ENCODE results near the gene ETAA1. TPM values are rescaled to one million over a fixed set of nuclear protein-coding genes. Genes with fewer than 3 reads are reported as not detected.

ETAA1 gene
- total RNA-seq, 1 donor from 2014 or later = 15.5 TPM

GRCh38 chr2:67436221-67436620 is 39.1 kb downstream of the ETAA1 start:
- DNase-seq (ENCODE audit: extremely low read depth, low read depth, low spot score) = no peak

- DNase-seq (ENCODE audit: extremely low read depth, low read depth, low spot score) = no peak
These were observed 40.0 kb downstream of the ETAA1 start for GRCh38 chr2:67437114-67437513.

DNA sequence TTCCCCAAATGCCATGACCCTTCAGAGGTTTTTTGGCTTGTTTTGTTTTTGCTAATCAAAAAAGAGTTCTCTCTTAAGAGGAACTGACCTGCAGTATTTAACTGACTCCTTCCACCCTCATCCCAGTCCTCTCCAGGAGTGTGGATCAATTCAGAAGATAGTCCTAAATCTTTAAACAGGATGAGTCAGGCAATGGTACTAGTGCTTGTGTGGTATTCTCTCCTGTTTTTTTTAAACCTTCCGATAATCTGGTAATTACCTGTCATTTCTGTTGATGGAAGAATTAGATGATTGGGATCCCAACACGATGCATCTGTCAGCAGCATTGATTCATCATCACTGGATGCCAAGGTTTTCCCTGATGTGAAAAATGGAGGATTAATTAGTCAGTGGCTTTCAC is 41.2 kb downstream of the ETAA1 start:
- no peak for DNase-seq (ENCODE audit: extremely low read depth, low read depth, low spot score)

- DNase-seq (ENCODE audit: extremely low read depth, low read depth, low spot score) = no peak
These were observed 48.6 kb downstream of the ETAA1 start for GRCh38 chr2:67445652-67446268.

GRCh38 chr2:67446491-67446911 is 49.4 kb downstream of the ETAA1 start:
- DNase-seq (ENCODE audit: extremely low read depth, low read depth, low spot score) = no peak

- no peak for DNase-seq (ENCODE audit: extremely low read depth, low read depth, low spot score)
These were observed 51.5 kb downstream of the ETAA1 start for GRCh38 chr2:67448648-67449047.

GRCh38 chr2:67451086-67451832 is 54.1 kb downstream of the ETAA1 start:
- peak; percentile 71 for DNase-seq (ENCODE audit: extremely low read depth, low read depth, low spot score)

- no peak for DNase-seq (ENCODE audit: extremely low read depth, low read depth, low spot score)
These were observed 56.2 kb downstream of the ETAA1 start for GRCh38 chr2:67453310-67453709.

DNA sequence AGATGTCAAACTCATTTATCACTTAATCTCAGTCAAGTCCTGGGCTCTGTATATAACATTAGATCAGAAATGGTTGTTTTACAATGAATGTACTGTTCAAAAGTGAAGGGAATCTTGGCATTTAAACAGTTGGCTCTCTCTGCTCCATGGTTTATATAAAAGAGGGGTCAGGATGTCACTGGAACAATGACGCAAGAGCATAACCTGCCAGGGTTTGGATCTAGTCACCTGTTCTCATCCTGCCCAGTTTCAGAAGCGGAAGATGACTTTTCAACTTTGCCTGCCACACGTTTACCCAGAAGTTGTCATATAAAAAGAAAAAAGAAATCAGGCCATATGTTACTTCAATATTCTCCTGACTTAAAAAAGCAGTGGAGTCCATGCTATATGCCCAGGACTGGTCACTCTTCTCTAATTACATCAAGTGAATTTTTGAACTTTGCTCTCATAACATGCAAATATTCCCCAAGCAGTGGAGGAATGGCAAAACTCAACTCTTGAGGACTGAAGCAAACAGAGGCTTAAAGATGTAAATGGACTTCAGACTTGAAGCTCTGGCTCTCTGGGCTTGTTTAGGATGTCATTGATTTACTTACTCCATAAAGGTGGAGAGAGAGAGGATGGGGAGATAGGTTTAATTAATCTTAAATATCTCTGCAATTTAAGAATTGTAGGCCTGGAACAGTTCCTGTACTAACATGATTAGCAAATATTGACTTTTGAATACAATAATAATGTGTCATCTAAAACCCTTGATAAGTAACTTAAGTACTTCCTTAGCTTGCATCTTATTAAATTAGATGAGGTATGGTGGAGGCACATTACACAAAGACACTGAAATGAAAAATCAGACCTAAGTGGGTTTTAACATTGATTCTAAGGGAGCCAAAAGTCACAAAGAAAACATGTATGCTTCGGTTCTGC is 58.3 kb downstream of the ETAA1 start:
- DNase-seq (ENCODE audit: extremely low read depth, low read depth, low spot score) = no peak

GRCh38 chr2:67456428-67456827 is 59.3 kb downstream of the ETAA1 start:
- DNase-seq (ENCODE audit: extremely low read depth, low read depth, low spot score) = no peak

- DNase-seq (ENCODE audit: extremely low read depth, low read depth, low spot score) = no peak
These were observed 60.6 kb downstream of the ETAA1 start for GRCh38 chr2:67457699-67458098.

GRCh38 chr2:67459761-67460160 is 62.6 kb downstream of the ETAA1 start:
- no peak for DNase-seq (ENCODE audit: extremely low read depth, low read depth, low spot score)
